ENCODE measurements around the gene PKN2.
"Not testable (repeated sequence)": the region's sequence is repeated elsewhere in the genome, so short reads cannot be mapped to it uniquely, and the experiment has no call there.

Gene PKN2

DNA sequence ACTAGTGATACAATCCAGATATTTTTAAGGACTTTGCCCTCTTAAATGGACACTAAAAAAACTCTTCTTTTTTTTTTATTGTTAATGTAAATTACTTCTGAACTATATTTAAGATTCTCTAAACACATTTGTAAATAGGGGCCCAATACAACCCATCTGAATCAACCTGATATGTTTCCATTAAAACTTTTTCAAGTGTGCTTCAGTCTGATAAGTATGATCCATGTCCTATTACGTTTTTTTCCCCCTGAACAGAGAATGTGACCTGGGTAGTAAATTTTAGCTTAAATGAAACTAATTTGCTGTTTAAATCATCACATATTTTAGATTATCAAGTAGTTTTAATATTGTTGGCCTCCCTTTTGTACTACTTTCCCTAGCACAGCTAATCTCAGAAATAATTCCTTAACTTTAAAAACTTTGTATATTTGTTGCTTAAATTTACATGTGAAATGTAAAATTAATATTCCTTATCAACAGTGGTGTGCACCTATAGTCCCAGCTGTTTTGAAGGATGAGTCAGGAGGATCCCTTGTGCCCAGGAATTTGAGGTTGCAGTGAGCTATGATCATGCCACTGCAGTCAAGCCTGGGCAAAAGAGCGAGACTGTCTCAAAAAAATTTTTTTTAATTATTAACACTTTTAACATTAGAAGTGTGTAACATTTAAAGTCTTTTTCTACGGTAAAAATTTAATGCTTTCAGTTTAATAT, 3.0 kb upstream of the PKN2 start:
- DNase-seq, result no peak

DNA sequence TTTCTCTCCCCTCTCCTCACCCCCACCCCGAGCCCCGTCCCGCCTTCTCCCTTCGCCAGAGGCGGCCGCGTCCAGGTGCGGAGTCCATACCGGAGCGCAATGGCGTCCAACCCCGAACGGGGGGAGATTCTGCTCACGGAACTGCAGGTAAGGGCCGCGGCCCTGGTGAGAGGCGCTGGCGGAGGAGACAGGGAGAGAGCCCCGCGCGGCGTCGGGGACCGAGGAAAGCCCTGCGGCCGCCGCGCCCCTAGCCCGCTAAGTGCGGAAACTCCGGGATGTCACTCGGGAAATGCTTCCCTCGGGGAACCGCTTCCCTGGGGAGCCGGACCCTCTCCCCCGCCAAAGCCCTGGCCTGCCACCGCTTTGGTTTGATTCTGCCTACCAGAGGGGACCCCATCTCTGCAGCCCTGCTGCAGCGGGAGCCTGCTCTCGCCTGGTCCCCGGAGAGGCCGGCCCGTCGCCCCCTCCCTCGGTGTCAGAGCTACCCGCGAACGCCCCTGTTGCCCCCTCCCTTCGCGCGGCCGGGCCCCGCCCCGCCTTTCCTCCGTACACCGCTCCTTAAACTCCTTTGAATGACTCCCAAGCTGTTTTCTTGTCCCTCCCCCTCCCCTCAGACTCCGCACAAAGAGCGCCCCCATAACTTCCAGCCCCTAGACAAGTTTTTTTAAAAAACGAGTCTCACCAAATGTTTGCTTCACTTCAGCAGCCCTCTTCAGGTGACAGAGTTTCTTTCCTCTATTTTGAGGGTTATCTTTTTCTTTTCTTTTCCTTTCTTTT, 597 bp downstream of the PKN2 start:
- DNase-seq, result peak; percentile 49 to 53

DNA sequence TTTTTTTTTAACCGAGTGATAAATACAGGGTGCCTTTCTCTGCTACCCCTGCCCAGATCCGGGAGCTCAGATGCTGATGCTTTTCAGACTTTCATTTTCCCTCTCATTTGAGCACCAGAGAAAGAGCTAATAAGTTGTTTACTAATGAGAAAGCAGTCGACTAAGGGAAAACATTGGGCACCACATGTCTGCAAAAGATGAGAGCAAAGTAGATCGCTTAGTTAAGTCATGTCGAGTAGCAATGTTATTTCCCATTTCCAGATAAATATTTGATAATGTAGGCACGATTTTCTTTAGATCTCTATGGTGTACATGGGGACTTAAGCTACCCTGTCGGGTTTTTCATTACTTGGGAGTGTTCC, 1.2 kb downstream of the PKN2 start:
- DNase-seq, result no peak

DNA sequence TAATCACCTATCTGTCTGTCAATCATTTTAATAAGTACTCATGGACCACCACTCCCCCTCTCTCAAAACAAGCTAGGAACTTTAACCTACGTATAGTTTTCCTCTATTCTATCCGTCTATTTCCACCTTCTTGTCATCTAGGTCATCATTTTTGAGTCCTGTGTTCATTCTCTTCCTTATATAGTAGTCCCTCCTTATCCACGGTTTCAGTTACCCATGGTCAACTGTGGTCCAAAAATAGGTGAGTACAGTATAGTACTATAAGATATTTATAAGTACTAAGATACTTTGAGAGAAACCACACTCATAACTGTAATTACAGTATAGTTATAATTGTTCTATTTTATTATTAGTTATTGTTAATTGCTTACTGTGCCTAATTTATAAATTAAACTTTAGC, 7.5 kb downstream of the PKN2 start:
- DNase-seq, result no peak

DNA sequence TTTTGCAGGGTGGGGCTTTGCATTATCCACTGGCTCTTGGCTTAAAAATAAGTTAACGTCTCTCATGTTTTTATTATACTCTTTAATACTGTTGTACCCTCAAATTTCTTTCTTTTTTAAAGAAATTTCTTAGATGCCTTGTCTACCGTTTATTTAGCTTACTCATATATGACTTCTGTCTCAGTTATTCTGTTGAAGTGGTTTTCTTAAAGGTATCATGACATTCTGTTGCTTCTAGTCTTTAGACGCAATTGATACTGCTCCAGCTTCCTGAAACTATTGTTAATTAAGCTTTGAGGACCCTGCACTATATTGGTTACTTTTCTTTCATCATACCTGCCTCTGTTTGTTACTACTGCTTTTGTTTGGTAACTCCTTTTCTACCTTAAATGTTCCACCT, 11.7 kb downstream of the PKN2 start:
- no peak for DNase-seq

DNA sequence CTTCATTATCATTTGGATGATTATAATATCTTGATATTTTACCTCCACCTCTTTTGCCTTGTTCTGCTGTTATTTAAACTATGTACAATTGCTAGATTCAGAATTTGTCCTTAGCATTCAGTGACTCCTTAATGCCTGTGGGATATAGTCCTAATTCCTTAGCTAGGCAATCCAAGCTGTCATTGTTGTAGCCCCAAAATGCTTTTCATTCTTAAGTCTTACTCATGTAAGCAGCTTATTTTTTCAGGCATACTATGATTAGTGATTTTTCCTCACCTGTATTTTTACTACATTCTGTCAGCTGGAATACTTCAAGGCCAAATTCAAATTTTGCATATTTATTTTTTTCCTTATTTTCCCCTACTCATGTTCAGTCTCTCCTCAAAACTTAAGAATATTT, 13.4 kb downstream of the PKN2 start:
- no peak for DNase-seq

DNA sequence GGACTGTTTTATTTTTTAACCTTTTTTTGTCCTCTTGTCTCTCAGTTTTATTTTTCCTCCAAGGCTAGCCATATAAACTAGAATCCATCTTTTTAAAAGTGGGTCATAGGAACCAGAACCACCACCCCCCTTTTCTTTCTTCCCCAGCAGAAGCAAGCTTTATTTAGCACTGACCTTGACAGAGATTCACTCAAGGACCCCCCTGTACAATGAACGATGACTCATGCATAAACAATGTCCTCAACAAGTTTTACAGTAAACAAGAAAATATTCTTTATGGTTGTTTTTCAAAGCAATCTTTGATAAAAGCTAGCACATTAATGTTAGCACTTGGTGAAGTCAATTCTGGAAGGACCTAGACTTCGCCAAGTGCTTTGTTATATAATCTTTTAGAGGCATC, 14.1 kb downstream of the PKN2 start:
- no peak for DNase-seq

DNA sequence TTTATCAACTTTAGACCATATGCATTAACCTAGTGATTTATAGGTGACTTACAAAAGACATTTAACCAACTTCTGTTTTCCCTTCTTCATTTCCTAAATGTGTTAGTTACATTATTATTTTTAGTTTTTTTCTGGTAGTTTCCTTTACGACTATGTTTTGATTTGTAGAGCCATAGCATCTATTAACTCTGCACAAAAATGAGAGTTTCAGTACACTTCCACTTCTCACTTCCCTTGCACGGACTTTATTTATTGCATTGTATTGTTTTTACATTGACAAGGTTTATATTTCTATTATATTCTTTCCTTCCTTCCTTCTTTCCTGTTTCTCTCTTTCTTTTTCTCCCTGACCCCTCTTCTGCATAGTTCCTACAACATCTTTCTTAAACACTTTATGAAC, 14.7 kb downstream of the PKN2 start:
- no peak for DNase-seq

DNA sequence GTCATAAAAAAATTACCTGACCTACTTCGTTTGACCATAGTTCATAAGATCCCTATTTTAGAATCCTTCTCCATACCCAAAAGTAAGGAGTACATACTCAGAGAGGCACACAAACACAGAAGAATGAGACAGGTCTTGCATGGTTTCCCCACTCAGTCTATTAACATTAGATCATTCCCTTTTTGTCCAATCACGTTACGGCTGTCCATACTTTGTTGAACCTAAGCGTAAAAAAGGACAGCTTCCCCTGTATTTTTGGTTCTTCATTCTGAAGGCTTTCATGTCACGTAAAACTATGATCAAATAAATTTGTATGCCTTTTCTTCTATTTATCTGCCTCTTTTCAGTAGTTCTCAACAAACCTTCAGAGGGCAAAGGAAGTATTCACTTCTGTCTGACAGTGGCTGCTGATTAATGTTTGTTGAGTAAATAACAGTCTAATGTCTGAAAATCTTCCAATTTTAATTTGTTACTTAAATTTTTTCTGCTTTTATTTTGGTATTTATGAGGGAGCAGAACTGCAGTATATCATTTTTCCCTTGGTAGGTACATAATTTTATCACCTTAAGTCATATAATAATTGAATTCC, 16.4 kb downstream of the PKN2 start:
- DNase-seq, result no peak

DNA sequence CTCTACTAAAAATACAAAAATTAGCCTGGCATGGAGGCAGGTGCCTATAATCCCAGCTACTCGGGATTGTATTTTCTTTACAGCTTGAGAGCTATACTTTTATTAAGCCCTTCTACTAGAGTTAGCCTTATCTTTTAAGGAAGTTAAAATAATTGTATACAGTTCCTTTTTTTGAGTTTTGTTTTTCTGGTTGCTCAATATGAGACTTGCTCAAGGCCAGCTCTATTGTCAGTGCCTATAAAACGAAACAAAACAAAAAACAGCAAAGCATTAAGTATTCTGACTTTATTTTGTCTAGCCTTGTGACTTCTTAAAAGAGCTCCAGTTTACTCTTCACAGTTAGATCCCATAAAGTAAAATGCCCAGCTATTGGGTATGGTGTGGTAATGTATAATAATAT, 17.2 kb downstream of the PKN2 start:
- no peak for DNase-seq

DNA sequence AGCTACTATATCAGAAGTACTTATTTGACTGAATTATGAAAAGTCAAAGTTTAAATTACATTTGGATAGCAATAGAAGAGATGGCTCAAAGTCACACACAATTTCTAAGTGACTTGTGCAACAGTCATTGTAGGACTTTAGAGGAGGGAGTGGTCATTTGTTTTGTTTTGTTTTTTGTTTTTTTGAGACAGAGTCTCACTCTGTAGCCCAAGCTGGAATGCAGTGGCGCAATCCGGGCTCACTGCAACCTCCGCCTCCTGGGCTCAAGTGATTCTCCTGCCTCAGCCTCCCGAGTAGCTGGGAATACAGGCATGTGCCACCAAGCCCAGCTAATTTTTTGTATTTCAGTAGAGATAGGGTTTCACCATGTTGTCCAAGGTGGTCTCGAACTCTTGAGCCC, 17.7 kb downstream of the PKN2 start:
- not testable (repeated sequence) for DNase-seq

DNA sequence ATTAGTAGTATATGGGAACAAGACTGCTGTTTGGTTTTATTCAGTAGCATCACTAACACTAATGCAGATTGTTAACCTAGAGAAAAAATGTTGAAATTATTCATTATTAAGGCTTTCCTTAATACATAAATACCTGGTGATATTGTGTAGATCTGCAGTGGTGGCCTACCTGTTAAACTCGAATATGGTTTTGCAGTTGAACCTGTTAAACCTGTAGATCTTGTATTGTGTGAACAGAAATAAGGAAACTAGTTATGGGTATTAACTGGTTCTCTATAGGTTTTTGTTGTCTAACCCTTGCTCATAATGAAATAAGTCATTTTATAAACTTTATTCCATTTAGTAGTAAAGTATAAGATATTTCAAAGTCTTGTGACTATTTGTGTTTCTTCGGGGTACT, 23.9 kb downstream of the PKN2 start:
- no peak for DNase-seq

DNA sequence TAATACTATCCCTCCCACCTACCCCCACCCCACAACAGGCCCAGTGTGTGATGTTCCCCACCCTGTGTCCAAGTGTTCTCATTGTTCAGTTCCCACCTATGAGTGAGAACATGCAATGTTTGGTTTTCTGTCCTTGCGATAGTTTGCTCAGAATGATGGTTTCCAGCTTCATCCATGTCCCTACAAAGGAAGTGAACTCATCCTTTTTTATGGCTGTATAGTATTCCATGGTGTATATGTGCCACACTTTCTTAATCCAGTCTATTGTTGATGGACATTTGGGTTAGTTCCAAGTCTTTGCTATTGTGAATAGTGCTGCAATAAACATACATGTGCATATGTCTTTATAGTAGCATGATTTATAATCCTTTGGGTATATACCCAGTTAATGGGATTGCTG, 28.8 kb downstream of the PKN2 start:
- DNase-seq, result not testable (repeated sequence)

DNA sequence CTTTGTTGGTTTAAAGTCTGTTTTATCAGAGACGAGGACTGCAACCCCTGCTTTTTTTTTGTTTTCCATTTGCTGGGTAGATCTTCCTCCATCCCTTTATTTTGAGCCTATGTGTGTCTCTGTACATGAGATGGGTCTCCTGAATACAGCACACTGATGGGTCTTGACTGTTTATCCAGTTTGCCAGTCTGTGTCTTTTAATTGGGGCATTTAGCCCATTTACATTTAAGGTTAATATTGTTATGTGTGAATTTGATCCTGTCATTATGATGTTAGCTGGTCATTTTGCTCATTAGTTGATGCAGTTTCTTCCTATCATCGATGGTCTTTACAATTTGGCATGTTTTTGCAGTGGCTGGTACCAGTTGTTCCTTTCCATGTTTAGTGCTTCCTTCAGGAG, 32.5 kb downstream of the PKN2 start:
- DNase-seq, result not testable (repeated sequence)

DNA sequence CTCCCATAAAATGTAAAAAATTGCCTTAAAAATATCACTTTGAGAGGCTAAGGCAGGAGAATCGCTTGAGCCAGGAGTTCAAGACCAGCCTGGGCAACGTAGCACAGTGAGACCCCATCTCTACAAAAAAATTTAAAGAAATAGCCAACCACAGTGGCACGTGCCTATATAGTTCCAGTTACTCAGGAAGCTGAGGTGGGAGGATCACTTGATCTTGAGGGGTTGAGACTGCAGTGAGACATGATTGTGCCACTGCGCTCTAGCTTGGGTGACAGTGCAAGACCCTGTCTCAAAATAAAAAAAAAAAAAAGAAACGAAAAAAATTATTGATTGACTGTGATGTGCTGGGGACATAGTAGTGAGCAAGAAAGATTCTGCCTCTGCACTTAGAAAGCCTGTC, 38.4 kb downstream of the PKN2 start:
- DNase-seq, result no peak

DNA sequence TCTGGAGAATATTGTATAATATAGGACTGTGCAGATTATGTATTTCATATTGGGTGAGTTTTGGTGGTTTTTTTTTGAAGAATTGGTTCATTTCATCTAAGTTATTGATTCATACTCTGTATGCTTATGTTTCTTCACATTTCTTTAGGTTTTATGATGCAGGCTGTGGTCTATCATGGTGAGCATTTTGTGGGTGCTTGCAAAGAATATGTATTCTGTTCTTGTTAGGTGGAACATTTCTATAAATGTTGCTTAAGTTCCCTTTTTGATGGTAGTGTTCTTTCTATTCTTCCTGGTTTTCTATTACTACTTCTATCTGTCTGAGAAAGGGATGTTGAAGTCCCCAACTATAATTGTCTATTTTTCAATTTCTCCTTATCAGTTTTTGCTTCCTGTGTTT, 42.6 kb downstream of the PKN2 start:
- no peak for DNase-seq

DNA sequence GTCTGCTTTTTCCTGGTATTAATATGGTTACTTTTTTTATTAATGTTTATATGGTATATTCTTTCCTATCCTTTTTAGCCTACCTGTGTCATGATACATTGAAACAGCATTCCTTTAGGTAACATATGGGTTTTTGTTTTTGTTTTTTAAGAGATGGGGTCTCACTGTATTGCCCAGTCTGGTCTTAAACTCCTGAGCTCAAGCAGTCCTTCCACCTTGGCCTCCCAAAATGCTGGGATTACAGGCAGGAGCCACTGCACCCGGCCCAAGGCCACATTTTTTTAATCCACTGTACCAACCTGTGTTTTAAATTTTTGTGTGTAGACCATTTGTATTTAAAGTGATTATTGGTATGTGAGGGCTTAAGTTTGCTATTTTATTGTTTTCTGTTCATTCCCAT, 43.1 kb downstream of the PKN2 start:
- DNase-seq, result no peak

DNA sequence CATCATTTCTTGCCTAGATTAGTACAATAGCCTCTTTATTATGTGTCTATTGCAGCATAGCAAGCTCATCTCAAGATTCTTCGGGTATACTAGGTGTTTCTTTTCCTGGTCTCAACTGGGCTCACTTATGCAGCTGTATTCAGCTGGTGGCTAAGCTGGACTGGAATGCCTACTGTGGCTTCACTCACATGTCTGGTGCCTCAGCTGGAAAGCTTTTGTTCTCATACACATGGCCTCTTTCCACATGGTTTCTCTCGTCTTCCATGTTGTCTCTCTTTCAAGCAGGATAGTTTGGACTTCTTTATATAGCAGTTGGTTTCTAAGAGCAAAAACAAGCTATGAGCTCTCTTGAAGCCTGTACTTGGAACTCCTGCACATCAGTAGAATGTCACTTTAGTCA, 45.2 kb downstream of the PKN2 start:
- no peak for DNase-seq

DNA sequence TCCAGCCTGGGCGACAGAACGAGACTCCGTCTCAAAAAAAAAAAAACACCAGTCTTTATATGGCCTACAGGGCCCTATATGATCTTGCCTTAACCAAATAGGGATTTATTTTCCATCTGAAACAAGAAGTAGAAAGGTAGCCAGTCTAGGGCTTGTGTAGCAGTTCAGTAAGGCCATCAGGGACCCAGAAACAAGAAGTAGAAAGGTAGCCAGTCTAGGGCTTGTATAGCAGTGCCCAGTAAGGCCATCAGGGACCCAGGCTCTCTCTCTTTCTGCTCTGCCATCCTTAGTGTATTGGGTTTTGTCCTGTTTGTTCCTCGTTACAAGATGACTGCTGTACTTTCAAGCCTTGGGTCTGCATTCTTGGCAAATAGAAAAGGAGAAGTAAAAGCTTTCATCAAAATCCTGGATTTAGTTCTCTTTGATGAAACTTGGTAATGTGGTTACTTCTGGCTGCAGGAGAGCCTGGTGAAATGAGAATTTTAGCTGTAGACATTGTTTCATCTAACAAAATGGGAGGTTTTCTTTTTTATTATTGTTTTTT, 46.1 kb downstream of the PKN2 start:
- DNase-seq, result no peak

DNA sequence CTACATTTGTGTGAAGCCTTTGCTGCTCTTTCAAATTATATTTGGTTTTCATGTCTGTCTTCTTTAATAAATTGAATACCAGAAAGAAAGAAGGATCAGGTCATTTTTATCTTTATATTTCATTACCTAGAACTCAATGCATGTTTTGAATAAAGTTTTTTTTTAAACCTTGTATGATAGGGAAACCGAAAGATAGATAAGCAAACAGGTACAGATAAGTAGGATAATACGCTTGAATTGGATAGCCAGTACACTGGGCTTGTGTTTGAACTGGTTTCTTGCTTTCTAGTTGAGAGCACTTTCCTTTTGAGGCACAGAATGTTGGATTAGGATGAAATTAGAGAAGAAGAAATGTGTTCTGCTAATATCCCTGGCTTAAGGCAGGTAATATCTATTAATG, 46.9 kb downstream of the PKN2 start:
- no peak for DNase-seq

DNA sequence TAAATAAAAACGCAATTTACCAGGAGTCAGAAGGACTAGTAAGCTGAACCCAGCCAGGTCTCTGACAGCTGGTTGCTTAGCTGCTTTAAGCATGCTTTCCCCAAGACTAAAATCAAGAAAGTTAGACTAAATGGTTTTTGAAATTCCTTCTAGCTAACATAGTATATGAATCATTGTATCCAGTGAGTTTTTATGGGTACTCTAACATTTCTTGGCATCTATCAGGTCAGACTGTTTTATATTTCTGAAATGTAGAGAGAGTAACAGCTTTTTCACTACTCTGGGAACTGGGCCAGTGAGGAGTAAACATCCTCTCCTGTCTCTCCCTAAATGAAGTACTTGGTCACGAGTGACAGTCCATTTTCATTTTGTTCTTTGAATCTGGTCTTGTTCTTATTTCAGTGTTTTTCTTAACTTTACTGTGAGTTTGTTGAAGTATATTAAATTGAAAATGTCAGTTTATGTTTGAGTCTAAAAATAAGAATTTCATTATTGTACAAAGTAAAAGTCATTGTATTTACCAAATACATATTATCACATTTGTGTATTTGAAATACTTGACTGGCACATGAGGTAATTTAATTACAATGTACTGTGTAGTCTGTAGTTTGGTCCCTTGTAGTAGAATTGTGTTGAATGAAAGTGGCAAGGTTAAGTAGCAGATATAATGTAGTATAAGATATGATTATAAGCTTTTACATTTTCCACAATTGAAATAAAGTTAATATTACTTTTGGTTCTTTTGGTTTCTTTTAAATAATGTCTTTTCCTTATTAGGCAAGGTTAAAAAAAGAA, 47.6 kb downstream of the PKN2 start:
- no peak for DNase-seq

DNA sequence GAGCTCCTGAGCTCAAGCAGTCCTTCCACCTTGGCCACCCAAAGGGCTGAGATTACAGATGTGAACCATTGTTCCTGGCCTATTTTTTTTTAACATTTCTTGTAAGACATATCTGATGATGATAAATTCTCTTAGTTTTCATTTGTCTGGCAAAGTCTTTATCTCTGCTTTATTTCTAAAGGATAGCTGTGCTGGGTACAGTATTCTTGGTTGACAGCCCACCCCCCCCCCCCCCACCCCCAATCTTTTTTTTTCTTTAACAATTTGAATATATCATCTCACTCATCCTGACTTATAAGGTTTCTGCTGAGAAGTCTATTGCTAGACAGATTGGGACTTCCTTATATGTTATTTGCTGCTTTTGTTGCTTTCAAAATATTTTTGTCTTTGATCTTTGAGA, 51.3 kb downstream of the PKN2 start:
- no peak for DNase-seq

DNA sequence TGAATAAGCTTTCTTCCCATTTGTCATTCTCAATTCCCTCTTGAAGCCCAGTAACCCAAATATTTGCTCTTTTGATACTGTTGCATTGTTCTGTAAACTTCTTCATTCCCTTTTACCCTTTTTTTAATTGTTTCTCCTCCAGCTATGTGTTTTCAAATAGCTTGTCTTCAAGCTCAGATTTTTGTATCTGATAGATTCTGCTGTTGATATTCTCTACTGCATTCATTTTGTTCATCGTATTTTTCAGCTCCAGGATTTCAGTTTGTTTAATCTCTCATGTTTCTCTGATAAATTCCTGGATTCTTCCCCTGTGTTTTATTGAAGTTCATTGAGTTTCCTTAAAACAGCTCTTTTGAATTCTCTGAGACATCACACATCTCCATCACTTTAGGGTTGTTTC, 51.8 kb downstream of the PKN2 start:
- no peak for DNase-seq

Data from stimulated activated CD4-positive, alpha-beta T cell treated with anti-CD3 and anti-CD28 coated beads, Interleukin-2, amount 100 ng/mL, for 48 hours (primary cell).